Ovary (tissue), 9 donors: ENCODE data around the gene BCL3. TPM values are rescaled to one million over a fixed set of nuclear protein-coding genes. Genes with fewer than 3 reads are reported as not detected.

Experiments
- DNase-seq, 5 donors: peaks; one replicate each; pipeline ENCODE4 v3.0.0-alpha.2; 2019 to 2020
- H3K27ac ChIP-seq, 2 donors: fragments of 200-600 bp; one replicate each; pipeline versions ENCODE4 v1.5.1 to v1.8.0; 2019 to 2022
- H3K27me3 ChIP-seq: fragments of 200-600 bp; one replicate; pipeline ENCODE4 v1.8.0; 2022
- H3K36me3 ChIP-seq: fragments of 200-600 bp; sonication (generic); one replicate; pipeline ENCODE4 v1.5.1; 2019
- H3K4me1 ChIP-seq: one replicate; pipeline ENCODE4 v1.8.1; 2013; ENCODE audit warnings: mild to moderate bottlenecking, moderate library complexity; ENCODE audit not compliant: insufficient read depth
- H3K4me3 ChIP-seq: fragments of 200-600 bp; sonication (generic); one replicate; pipeline ENCODE4 v1.5.1; 2017
- H3K9me3 ChIP-seq, 2 donors: fragments of 200-600 bp in 1 of 2; sonication (generic) in 1 of 2; one replicate each; pipeline versions ENCODE4 v1.5.1 to v1.8.1; 2013 to 2019; ENCODE audit warnings: mild to moderate bottlenecking in 1 of 2, moderate library complexity in 1 of 2
- EP300 ChIP-seq: sonication (generic); formaldehyde crosslinking; IDR thresholded peaks from one replicate; pipeline ENCODE4 v1.6.1; 2017; ENCODE audit warnings: antibody characterized with exemption
- POLR2A ChIP-seq: fragments of 450-650 bp; IDR thresholded peaks from one replicate; pipeline ENCODE4 v1.6.1; 2017; ENCODE audit warnings: antibody characterized with exemption, mild to moderate bottlenecking, moderate library complexity
- WGBS, 3 donors: extraction: QIAGEN DNeasy Blood & Tissue Kit in 1 of 3; methylation state at CpG; one replicate each; pipeline versions ENCODE4 v1.1.5 to v1.1.7; 2013 to 2017; 5-methylcytosine and 5-hydroxymethylcytosine counted together
- intact Hi-C, 4 donors: fragments of 100-400 bp; cut with DNase I; formaldehyde crosslinking; loops; one replicate each; pipeline versions ENCODE4 v1.11.0 to v1.15.1; 2022 to 2023
- polyA plus RNA-seq, 2 donors: library from polyadenylated mRNA; stranded (reverse); fragments of 200-250 nt in 1 of 2; fragments of 350-450 nt in 1 of 2; fragmentation: Illumina TruSeq in 1 of 2; extraction: RNeasy Lipid Tissue Mini Kit (QIAGEN cat#74804) in 1 of 2; gene quantifications; one replicate each; pipeline ENCODE4 v1.2.3, GENCODE V29; 2013 to 2014
- total RNA-seq, 7 donors: library from RNA; depleted of rRNA in 2 of 7; stranded (reverse); fragments of >200 nt in 2 of 7; fragmentation: NEBNext Ultra II Directional in 3 of 7; extraction: Animal tissue kit (Norgen Biotek cat#: 25700) in 3 of 7; gene quantifications; one replicate each; pipeline versions ENCODE4 v1.1.0 to v1.2.4, GENCODE V29; 2016 to 2023
- TF ChIP-seq, protein P1 (sequence below), 3 donors: fragments of 450-650 bp in 2 of 3; fragments of 200-600 bp in 1 of 3; IDR thresholded peaks; one replicate each; pipeline versions ENCODE4 v1.5.1 to v1.8.0; 2016 to 2022; ENCODE audit warnings: antibody characterized with exemption in 3 of 3, mild to moderate bottlenecking in 1 of 3
- donor health status: DM: no; HTN: no; CAD: no; lungs with moderate emphysema.
- donor health status: DM: no; HTN: no; CAD: no.
- donor health status: Bipolar disorder and iron deficiency.
- donor health status: DM: yes; HTN: yes; CAD: no.
- donor health status: DM: no; HTN: no; CAD: no.
- donor health status: DM: yes; HTN: yes; CAD: no.

Gene BCL3
- total and polyA plus RNA-seq, 9 donors, result 3.2 to 141 (median 43.4) TPM

DNA sequence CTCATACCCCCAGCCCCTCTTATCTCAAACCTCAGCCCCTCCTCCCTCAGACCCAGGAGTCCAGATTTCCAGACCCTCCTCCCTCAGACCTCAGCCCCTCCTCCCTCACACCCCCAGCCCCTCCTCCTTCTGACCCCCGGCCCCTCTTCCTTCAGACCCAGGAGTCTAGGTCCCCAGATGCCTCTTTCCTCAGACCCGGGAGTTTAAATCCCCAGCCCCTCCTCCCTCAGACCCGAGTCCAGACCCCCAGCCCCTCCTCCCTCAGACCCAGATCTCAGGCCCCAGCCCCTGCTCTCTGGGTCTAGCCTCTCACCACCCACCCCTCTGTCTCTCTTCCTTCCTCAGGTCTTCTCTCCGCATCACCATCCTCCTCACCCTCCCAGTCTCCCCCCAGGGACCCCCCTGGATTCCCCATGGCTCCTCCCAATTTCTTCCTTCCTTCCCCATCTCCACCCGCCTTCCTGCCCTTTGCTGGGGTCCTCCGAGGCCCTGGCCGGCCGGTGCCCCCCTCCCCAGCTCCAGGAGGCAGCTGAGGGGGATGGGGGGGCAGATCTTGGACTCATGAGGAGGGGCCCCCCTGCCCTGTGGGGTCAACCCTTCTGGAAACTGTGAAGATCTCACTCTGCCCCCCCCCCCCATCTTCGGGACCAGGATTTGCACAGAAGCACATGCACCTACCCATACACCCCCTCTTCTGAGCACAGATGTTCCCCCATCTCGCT lies 10.7 kb downstream of the BCL3 start:
- H3K9me3 ChIP-seq, result no peaks in the 10 kb centered on the region
- 75 to 85% (median 79%) methylated on average over 10 of the region's 10 CpGs for WGBS, 3 donors
- no peaks in the 10 kb centered on the region for H3K27me3 ChIP-seq
- intact Hi-C loops, result no loop called here
- no peak overlapping the region for H3K4me3 ChIP-seq
- H3K36me3 ChIP-seq, result no peaks in the 10 kb centered on the region
- TF ChIP-seq EP300 (no peak), POLR2A (no peak)
- TF ChIP-seq, protein P1, sequence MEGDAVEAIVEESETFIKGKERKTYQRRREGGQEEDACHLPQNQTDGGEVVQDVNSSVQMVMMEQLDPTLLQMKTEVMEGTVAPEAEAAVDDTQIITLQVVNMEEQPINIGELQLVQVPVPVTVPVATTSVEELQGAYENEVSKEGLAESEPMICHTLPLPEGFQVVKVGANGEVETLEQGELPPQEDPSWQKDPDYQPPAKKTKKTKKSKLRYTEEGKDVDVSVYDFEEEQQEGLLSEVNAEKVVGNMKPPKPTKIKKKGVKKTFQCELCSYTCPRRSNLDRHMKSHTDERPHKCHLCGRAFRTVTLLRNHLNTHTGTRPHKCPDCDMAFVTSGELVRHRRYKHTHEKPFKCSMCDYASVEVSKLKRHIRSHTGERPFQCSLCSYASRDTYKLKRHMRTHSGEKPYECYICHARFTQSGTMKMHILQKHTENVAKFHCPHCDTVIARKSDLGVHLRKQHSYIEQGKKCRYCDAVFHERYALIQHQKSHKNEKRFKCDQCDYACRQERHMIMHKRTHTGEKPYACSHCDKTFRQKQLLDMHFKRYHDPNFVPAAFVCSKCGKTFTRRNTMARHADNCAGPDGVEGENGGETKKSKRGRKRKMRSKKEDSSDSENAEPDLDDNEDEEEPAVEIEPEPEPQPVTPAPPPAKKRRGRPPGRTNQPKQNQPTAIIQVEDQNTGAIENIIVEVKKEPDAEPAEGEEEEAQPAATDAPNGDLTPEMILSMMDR (IDR thresholded peaks at IDR 0.05), result no peak
- H3K4me1 ChIP-seq, result peaks cover 22% of the 10 kb centered on the region
- no peak overlapping the region for H3K27ac ChIP-seq
- DNase-seq, result peak in 2 of 5 donors; percentile 36 to 41

DNA sequence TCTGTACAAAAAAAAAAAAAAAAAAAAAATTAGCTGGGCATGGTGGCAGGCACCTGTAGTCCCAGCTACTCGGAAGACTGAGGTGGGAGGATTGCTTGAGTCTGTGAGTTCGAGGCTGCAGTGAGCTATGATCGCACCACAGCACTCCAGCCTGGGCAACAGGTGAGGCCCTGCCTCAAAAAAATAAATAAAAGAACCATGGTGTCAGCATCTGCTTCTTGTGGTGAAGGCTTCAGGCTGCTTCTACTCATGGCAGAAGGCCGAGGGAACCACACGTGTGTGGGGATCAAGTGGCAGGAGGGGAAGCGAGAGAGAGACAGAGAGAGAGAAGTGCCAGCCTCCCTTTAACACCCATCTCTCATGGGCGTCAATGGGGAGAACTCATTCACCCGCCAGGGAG lies 13.5 kb downstream of the BCL3 start:
- no peaks in the 10 kb centered on the region for H3K9me3 ChIP-seq
- no peaks in the 10 kb centered on the region for H3K36me3 ChIP-seq
- intact Hi-C loops, result no loop called here
- no peak overlapping the region for H3K4me3 ChIP-seq
- no peak for DNase-seq
- TF ChIP-seq EP300 (no peak), POLR2A (no peak)
- TF ChIP-seq, protein P1 (IDR thresholded peaks at IDR 0.05), result no peak
- H3K4me1 ChIP-seq, result peaks cover 11% of the 10 kb centered on the region
- no peak overlapping the region for H3K27ac ChIP-seq
- no peaks in the 10 kb centered on the region for H3K27me3 ChIP-seq
- 89 to 95% (median 90%) methylated on average over 8 of the region's 8 CpGs for WGBS, 3 donors

DNA sequence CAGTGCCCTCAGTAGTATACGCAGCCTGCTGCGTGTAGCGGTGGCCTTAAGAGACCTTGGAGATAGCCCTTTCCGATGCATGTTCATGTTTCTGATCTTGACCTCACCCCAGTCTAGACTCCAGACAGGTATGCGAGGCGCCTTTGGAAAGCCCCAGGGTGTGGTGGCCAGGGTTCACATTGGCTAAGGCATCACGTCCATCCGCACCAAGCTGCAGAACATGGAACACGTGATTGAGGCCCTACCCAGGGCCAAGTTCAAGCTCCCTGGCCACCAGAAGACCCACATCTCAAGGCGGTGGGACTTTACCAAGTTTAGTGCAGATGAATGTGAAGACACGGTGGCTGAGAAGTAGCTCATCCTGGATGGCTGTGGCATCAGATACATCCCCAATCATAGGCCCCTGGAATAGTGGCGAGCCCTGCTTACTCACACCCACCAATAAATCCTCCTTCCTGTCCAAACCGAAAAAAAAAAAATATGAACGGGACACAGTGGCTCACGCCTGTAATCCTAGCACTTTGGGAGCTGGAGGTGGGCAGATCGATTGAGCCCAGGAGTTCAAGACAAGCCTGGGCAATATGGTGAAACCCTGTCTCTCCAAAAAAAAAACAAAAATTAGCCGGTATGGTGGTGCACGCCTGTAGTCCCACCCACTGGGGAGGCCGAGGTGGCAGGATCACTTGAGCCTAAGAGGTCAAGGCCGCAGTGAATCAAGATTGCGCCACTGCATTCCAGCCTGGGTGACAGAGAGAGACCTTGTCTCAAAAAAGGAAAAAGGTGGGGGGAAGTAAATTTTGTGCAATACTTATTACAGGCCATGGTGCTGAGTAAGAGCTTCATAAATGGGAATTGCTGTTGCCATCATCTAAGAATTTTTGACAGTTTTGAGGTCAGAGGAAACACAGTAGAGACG lies 16.8 kb downstream of the BCL3 start:
- TF ChIP-seq, protein P1 (IDR thresholded peaks at IDR 0.05), result no peak
- TF ChIP-seq POLR2A (no peak), EP300 (no peak)
- Histone ChIP-seq H3K4me1 (no peaks in the 10 kb centered on the region), H3K27ac (no peak overlapping the region), H3K4me3 (no peak overlapping the region), H3K27me3 (no peaks in the 10 kb centered on the region), H3K36me3 (no peaks in the 10 kb centered on the region), H3K9me3 (no peaks in the 10 kb centered on the region)
- no peak for DNase-seq
- 81 to 82% (median 81%) methylated on average over 22 of the region's 22 CpGs for WGBS, 3 donors
- intact Hi-C loops, result no loop called here

DNA sequence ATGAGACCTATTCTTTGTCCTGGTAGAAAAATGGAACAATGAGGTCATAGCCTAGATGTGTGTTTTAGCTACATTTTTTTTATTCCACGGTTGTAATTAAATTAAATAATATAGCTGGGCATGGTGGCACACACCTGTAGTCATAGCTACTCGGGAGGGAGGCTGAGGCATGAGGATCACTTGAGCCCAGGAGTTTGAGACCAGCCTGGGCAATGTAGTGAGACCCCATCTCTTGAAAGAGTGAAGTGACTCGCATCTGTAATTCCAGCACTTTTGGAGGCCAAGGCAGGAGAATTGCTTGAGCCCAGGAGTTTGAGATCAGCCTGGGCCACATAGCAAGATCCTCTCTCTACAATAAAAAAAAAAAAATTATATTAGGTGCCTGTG lies 17.4 kb downstream of the BCL3 start:
- Histone ChIP-seq H3K27ac (no peak overlapping the region), H3K27me3 (no peaks in the 10 kb centered on the region), H3K9me3 (no peaks in the 10 kb centered on the region), H3K4me3 (no peak overlapping the region), H3K36me3 (no peaks in the 10 kb centered on the region), H3K4me1 (no peaks in the 10 kb centered on the region)
- no peak for DNase-seq
- no peak for TF ChIP-seq EP300
- TF ChIP-seq, protein P1 (IDR thresholded peaks at IDR 0.05), result no peak
- no peak for TF ChIP-seq POLR2A
- intact Hi-C loops, result no loop called here
- WGBS, 3 donors, result 87 to 90% (median 88%) methylated on average over 3 of the region's 3 CpGs
